ENCODE results near the gene MEPCE.
"Not testable (repeated sequence)": the region's sequence is repeated elsewhere in the genome, so short reads cannot be mapped to it uniquely, and the experiment has no call there.

Gene MEPCE

GRCh38 chr7:100444311-100445278, 15.0 kb downstream of the MEPCE start:
- no peak overlapping the region for H4K8ac ChIP-seq (ENCODE audit: low read depth, low read length)
- H3K27me3 ChIP-seq (ENCODE audit: insufficient read depth, low read length, poor library complexity), result no peaks in the 10 kb centered on the region
- no peak overlapping the region for H3K27ac ChIP-seq (ENCODE audit: low read depth, low read length)
- no peak overlapping the region for H3K23ac ChIP-seq (ENCODE audit: low read length)
- no peak overlapping the region for H2AK5ac ChIP-seq (ENCODE audit: low read length)
- DNase-seq, result peak; percentile 68
- no peak overlapping the region for H2BK5ac ChIP-seq (ENCODE audit: low read length)
- H3K79me1 ChIP-seq (ENCODE audit: low read length), result no peaks in the 10 kb centered on the region
- H3K56ac ChIP-seq (ENCODE audit: low read length), result peak overlapping the region; percentile 46
- no peak overlapping the region for H3K4ac ChIP-seq (ENCODE audit: low read depth, low read length)
- no peak overlapping the region for H3K18ac ChIP-seq (ENCODE audit: low read length)
- WGBS (ENCODE audit: extremely low coverage, insufficient coverage, low lambda C conversion rate), result no CpG with 5 or more reads among the region's 14 CpGs
- H3K4me3 ChIP-seq (ENCODE audit: low read length), result no peak overlapping the region
- H3K36me3 ChIP-seq (ENCODE audit: control insufficient read depth, insufficient read depth, low read length), result no peaks in the 10 kb centered on the region
- H2BK15ac ChIP-seq (replicated peaks; ENCODE audit: low read depth), result no peak overlapping the region
- H4K5ac ChIP-seq (ENCODE audit: low read length), result no peak overlapping the region
- no peak overlapping the region for H2BK120ac ChIP-seq (ENCODE audit: low read depth, low read length)
- no peak overlapping the region for H3K4me2 ChIP-seq (ENCODE audit: low read length)
- H3K79me2 ChIP-seq (ENCODE audit: control insufficient read depth, insufficient read depth, low read length), result no peaks in the 10 kb centered on the region
- H3K4me1 ChIP-seq (ENCODE audit: control insufficient read depth, low read depth, low read length), result no peaks in the 10 kb centered on the region
- H3K9ac ChIP-seq (ENCODE audit: low read length), result no peak overlapping the region

- H3K79me1 ChIP-seq (ENCODE audit: low read length), result no peaks in the 10 kb centered on the region
- no peak overlapping the region for H3K9ac ChIP-seq (ENCODE audit: low read length)
- H2BK120ac ChIP-seq (ENCODE audit: low read depth, low read length), result no peak overlapping the region
- no peaks in the 10 kb centered on the region for H3K79me2 ChIP-seq (ENCODE audit: control insufficient read depth, insufficient read depth, low read length)
- H4K8ac ChIP-seq (ENCODE audit: low read depth, low read length), result no peak overlapping the region
- H3K27me3 ChIP-seq (ENCODE audit: insufficient read depth, low read length, poor library complexity), result no peaks in the 10 kb centered on the region
- no CpG with 5 or more reads among the region's 2 CpGs for WGBS (ENCODE audit: extremely low coverage, insufficient coverage, low lambda C conversion rate)
- H3K4me1 ChIP-seq (ENCODE audit: control insufficient read depth, low read depth, low read length), result no peaks in the 10 kb centered on the region
- H2BK5ac ChIP-seq (ENCODE audit: low read length), result no peak overlapping the region
- no peak overlapping the region for H3K4me2 ChIP-seq (ENCODE audit: low read length)
- H3K27ac ChIP-seq (ENCODE audit: low read depth, low read length), result no peak overlapping the region
- H3K36me3 ChIP-seq (ENCODE audit: control insufficient read depth, insufficient read depth, low read length), result no peaks in the 10 kb centered on the region
- no peak overlapping the region for H3K23ac ChIP-seq (ENCODE audit: low read length)
- no peak for DNase-seq
- no peak overlapping the region for H2BK15ac ChIP-seq (replicated peaks; ENCODE audit: low read depth)
- H3K4me3 ChIP-seq (ENCODE audit: low read length), result no peak overlapping the region
- H2AK5ac ChIP-seq (ENCODE audit: low read length), result no peak overlapping the region
- no peak overlapping the region for H3K56ac ChIP-seq (ENCODE audit: low read length)
- H4K5ac ChIP-seq (ENCODE audit: low read length), result no peak overlapping the region
- no peak overlapping the region for H3K4ac ChIP-seq (ENCODE audit: low read depth, low read length)
- H3K18ac ChIP-seq (ENCODE audit: low read length), result no peak overlapping the region
These were observed 16.4 kb downstream of the MEPCE start for GRCh38 chr7:100446040-100446439.

GRCh38 chr7:100447363-100447762, 17.7 kb downstream of the MEPCE start:
- H3K9ac ChIP-seq (ENCODE audit: low read length); H3K4me2 ChIP-seq (ENCODE audit: low read length); H4K5ac ChIP-seq (ENCODE audit: low read length): not testable (repeated sequence)

GRCh38 chr7:100449190-100449795, 19.7 kb downstream of the MEPCE start:
- no CpG with 5 or more reads among the region's 13 CpGs for WGBS (ENCODE audit: extremely low coverage, insufficient coverage, low lambda C conversion rate)
- no peak overlapping the region for H3K4me3 ChIP-seq (ENCODE audit: low read length)
- H3K23ac ChIP-seq (ENCODE audit: low read length), result no peak overlapping the region
- no peak overlapping the region for H3K18ac ChIP-seq (ENCODE audit: low read length)
- H3K4me1 ChIP-seq (ENCODE audit: control insufficient read depth, low read depth, low read length), result no peaks in the 10 kb centered on the region
- no peaks in the 10 kb centered on the region for H3K79me1 ChIP-seq (ENCODE audit: low read length)
- no peak overlapping the region for H3K9ac ChIP-seq (ENCODE audit: low read length)
- H2BK5ac ChIP-seq (ENCODE audit: low read length), result no peak overlapping the region
- no peak overlapping the region for H4K5ac ChIP-seq (ENCODE audit: low read length)
- H2AK5ac ChIP-seq (ENCODE audit: low read length), result no peak overlapping the region
- H4K8ac ChIP-seq (ENCODE audit: low read depth, low read length), result no peak overlapping the region
- H2BK120ac ChIP-seq (ENCODE audit: low read depth, low read length), result no peak overlapping the region
- no peaks in the 10 kb centered on the region for H3K36me3 ChIP-seq (ENCODE audit: control insufficient read depth, insufficient read depth, low read length)
- no peak overlapping the region for H3K4me2 ChIP-seq (ENCODE audit: low read length)
- no peak overlapping the region for H3K56ac ChIP-seq (ENCODE audit: low read length)
- H3K79me2 ChIP-seq (ENCODE audit: control insufficient read depth, insufficient read depth, low read length), result no peaks in the 10 kb centered on the region
- no peaks in the 10 kb centered on the region for H3K27me3 ChIP-seq (ENCODE audit: insufficient read depth, low read length, poor library complexity)
- no peak overlapping the region for H3K4ac ChIP-seq (ENCODE audit: low read depth, low read length)
- no peak overlapping the region for H3K27ac ChIP-seq (ENCODE audit: low read depth, low read length)
- DNase-seq, result no peak
- no peak overlapping the region for H2BK15ac ChIP-seq (replicated peaks; ENCODE audit: low read depth)

More at GRCh38 chr7:100447363-100447762, 17.7 kb downstream of the MEPCE start:
- not testable (repeated sequence) for H3K23ac ChIP-seq (ENCODE audit: low read length); H3K4me1 ChIP-seq (ENCODE audit: control insufficient read depth, low read depth, low read length); H2BK15ac ChIP-seq (replicated peaks; ENCODE audit: low read depth); H3K4me3 ChIP-seq (ENCODE audit: low read length); H3K79me2 ChIP-seq (ENCODE audit: control insufficient read depth, insufficient read depth, low read length); H3K56ac ChIP-seq (ENCODE audit: low read length); H3K79me1 ChIP-seq (ENCODE audit: low read length); H2BK120ac ChIP-seq (ENCODE audit: low read depth, low read length); H4K8ac ChIP-seq (ENCODE audit: low read depth, low read length); H3K18ac ChIP-seq (ENCODE audit: low read length); H3K36me3 ChIP-seq (ENCODE audit: control insufficient read depth, insufficient read depth, low read length); DNase-seq; H3K4ac ChIP-seq (ENCODE audit: low read depth, low read length); H2BK5ac ChIP-seq (ENCODE audit: low read length); H3K27me3 ChIP-seq (ENCODE audit: insufficient read depth, low read length, poor library complexity); H2AK5ac ChIP-seq (ENCODE audit: low read length); H3K27ac ChIP-seq (ENCODE audit: low read depth, low read length)
- WGBS (ENCODE audit: extremely low coverage, insufficient coverage, low lambda C conversion rate), result no CpG with 5 or more reads among the region's 8 CpGs

GRCh38 chr7:100452513-100452912, 22.9 kb downstream of the MEPCE start:
- Histone ChIP-seq H3K27ac (ENCODE audit: low read depth, low read length) (no peak overlapping the region), H3K79me1 (ENCODE audit: low read length) (no peaks in the 10 kb centered on the region), H3K27me3 (ENCODE audit: insufficient read depth, low read length, poor library complexity) (no peaks in the 10 kb centered on the region), H2BK15ac (replicated peaks; ENCODE audit: low read depth) (no peak overlapping the region), H3K23ac (ENCODE audit: low read length) (no peak overlapping the region), H3K4ac (ENCODE audit: low read depth, low read length) (no peak overlapping the region), H4K8ac (ENCODE audit: low read depth, low read length) (no peak overlapping the region), H2BK5ac (ENCODE audit: low read length) (no peak overlapping the region), H3K9ac (ENCODE audit: low read length) (no peak overlapping the region), H3K79me2 (ENCODE audit: control insufficient read depth, insufficient read depth, low read length) (no peaks in the 10 kb centered on the region), H3K18ac (ENCODE audit: low read length) (no peak overlapping the region), H3K4me3 (ENCODE audit: low read length) (no peak overlapping the region), H3K4me1 (ENCODE audit: control insufficient read depth, low read depth, low read length) (no peaks in the 10 kb centered on the region), H4K5ac (ENCODE audit: low read length) (no peak overlapping the region), H2AK5ac (ENCODE audit: low read length) (no peak overlapping the region), H3K36me3 (ENCODE audit: control insufficient read depth, insufficient read depth, low read length) (no peaks in the 10 kb centered on the region), H3K56ac (ENCODE audit: low read length) (no peak overlapping the region), H2BK120ac (ENCODE audit: low read depth, low read length) (no peak overlapping the region), H3K4me2 (ENCODE audit: low read length) (no peak overlapping the region)
- whole genome bisulfite sequencing (ENCODE audit: extremely low coverage, insufficient coverage, low lambda C conversion rate), result no CpG with 5 or more reads among the region's 3 CpGs
- DNase-seq, result no peak
